Endothelial cell of umbilical vein (primary cell): ENCODE results near the gene KRTAP22-1. TPM values are rescaled to one million over a fixed set of nuclear protein-coding genes. Genes with fewer than 3 reads are reported as not detected.

Experiments used
- BruUV-seq: library from RNA; stranded (reverse); fragments of 400-500 nt; replicated peaks from 2 replicates; lab custom pipeline; 2021; lab: Mats Ljungman, UMichigan
- CTCF ChIA-PET: fragments of 300-600, 350-600 bp; sonication (Branson Sonifier 250); formaldehyde crosslinking; loops from one replicate; lab custom pipeline; 2021; ENCODE audit warnings: antibody characterized with exemption, inconsistent platforms; lab: Charles Lee
- POLR2A ChIA-PET: fragments of 300-600, 350-600 bp; sonication (Branson Sonifier 250); formaldehyde crosslinking; loops from one replicate; lab custom pipeline; 2021; ENCODE audit warnings: antibody characterized with exemption, inconsistent platforms; lab: Charles Lee
- DNase-seq: peaks from one replicate; pipeline ENCODE4 v3.0.0-alpha.2; 2011; ENCODE audit warnings: low read depth, low spot score
- FAIRE-seq: peaks from 2 replicates; lab custom pipeline; 2011; peaks lifted over from hg19 to GRCh38; lab: Jason Lieb, UNC
- H2AFZ ChIP-seq: 2 replicates; pipeline ENCODE4 v1.6.0; 2012; ENCODE audit warnings: low read depth, low read length, control low read depth, inconsistent platforms
- H3K27ac ChIP-seq: 2 replicates; pipeline ENCODE4 v1.5.1; 2011; ENCODE audit warnings: low read depth, mild to moderate bottlenecking, control low read depth, low read length, moderate library complexity; ENCODE audit not compliant: insufficient read depth
- H3K27me3 ChIP-seq, 2 experiments: 2 replicates each; pipeline versions ENCODE4 v1.6.0 to v1.6.1; 2011; ENCODE audit warnings: low read length in 2 of 2, mixed read lengths in 1 of 2; ENCODE audit not compliant: control insufficient read depth in 2 of 2, insufficient read depth in 2 of 2
- H3K36me3 ChIP-seq, 2 experiments: 2 replicates in 1 of 2; 3 replicates in 1 of 2; pipeline ENCODE4 v1.5.1; 2011; ENCODE audit warnings: low read length in 2 of 2, mild to moderate bottlenecking in 1 of 2, moderate library complexity in 1 of 2; ENCODE audit not compliant: control insufficient read depth in 2 of 2, insufficient read depth in 2 of 2; ENCODE audit errors: extremely low read depth in 1 of 2
- H3K4me1 ChIP-seq: 3 replicates; pipeline ENCODE4 v1.5.1; 2011; ENCODE audit warnings: mild to moderate bottlenecking, low read length; ENCODE audit not compliant: control insufficient read depth, insufficient read depth; ENCODE audit errors: extremely low read depth
- H3K4me2 ChIP-seq: 2 replicates; pipeline ENCODE4 v1.6.1; 2011; ENCODE audit warnings: low read length, control low read depth, mixed read lengths; ENCODE audit not compliant: insufficient read depth
- H3K4me3 ChIP-seq, 3 experiments: fragments of 200-600 bp in 1 of 3; sonication (generic), shearing (Covaris generic) in 1 of 3; replicated peaks in 1 of 3; 2 replicates each; pipeline ENCODE4 v1.5.1; 2011 to 2016; ENCODE audit warnings: control low read depth in 3 of 3, low read length in 3 of 3, mild to moderate bottlenecking in 2 of 3, inconsistent platforms in 1 of 3, low read depth in 1 of 3, moderate library complexity in 1 of 3; ENCODE audit not compliant: insufficient read depth in 1 of 3
- H3K79me2 ChIP-seq: 2 replicates; pipeline ENCODE4 v1.6.0; 2012; ENCODE audit warnings: low read length, inconsistent platforms; ENCODE audit not compliant: control insufficient read depth, insufficient read depth
- H3K9ac ChIP-seq: replicated peaks from 2 replicates; pipeline ENCODE3; 2011; ENCODE audit warnings: low read length, control low read depth; ENCODE audit not compliant: insufficient read depth; ENCODE audit errors: extremely low read depth
- H3K9me1 ChIP-seq: replicated peaks from 3 replicates; pipeline ENCODE4 v1.6.0; 2011; ENCODE audit warnings: mild to moderate bottlenecking, low read length; ENCODE audit not compliant: control insufficient read depth, insufficient read depth; ENCODE audit errors: extremely low read depth
- H3K9me3 ChIP-seq: replicated peaks from 2 replicates; pipeline ENCODE4 v1.5.1; 2012; ENCODE audit warnings: low read length, inconsistent platforms; ENCODE audit not compliant: control insufficient read depth, insufficient read depth
- H4K20me1 ChIP-seq: replicated peaks from 2 replicates; pipeline ENCODE3; 2011; ENCODE audit warnings: mild to moderate bottlenecking, low read length; ENCODE audit not compliant: control insufficient read depth, insufficient read depth; ENCODE audit errors: extremely low read depth
- CTCF ChIP-seq, 2 donors: IDR thresholded peaks; 1 replicate in 1 of 2; 2 replicates in 1 of 2; pipeline ENCODE4 v1.5.1; 2011; ENCODE audit warnings: low read length in 2 of 2, mild to moderate bottlenecking in 2 of 2, moderate library complexity in 2 of 2, control low read depth in 1 of 2, inconsistent platforms in 1 of 2, low read depth in 1 of 2; ENCODE audit not compliant: insufficient read depth in 1 of 2; ENCODE audit errors: extremely low read depth in 1 of 2
- EZH2 ChIP-seq: IDR thresholded peaks from 2 replicates; pipeline ENCODE4 v1.6.1; 2012; ENCODE audit warnings: borderline replicate concordance, low read depth, mild to moderate bottlenecking, moderate library complexity, low read length, inconsistent platforms; ENCODE audit not compliant: severe bottlenecking
- FOS ChIP-seq: IDR thresholded peaks from 2 replicates; pipeline ENCODE4 v1.6.1; 2011; ENCODE audit warnings: mild to moderate bottlenecking, low read length, moderate library complexity, borderline replicate concordance; ENCODE audit not compliant: insufficient read depth
- GATA2 ChIP-seq: IDR thresholded peaks from 2 replicates; pipeline ENCODE4 v1.7.0; 2011; ENCODE audit warnings: low read depth, mild to moderate bottlenecking, moderate library complexity, mixed read lengths, low read length; ENCODE audit not compliant: insufficient read length, insufficient read depth
- JUN ChIP-seq: IDR thresholded peaks from 2 replicates; pipeline ENCODE4 v1.6.1; 2011; ENCODE audit warnings: borderline replicate concordance, low read depth; ENCODE audit not compliant: insufficient read length, insufficient read depth
- MAX ChIP-seq: IDR thresholded peaks from 2 replicates; pipeline ENCODE4 v1.6.1; 2011; ENCODE audit not compliant: insufficient read depth, insufficient read length
- MYC ChIP-seq: IDR thresholded peaks from one replicate; pipeline ENCODE4 v1.6.1; 2011; ENCODE audit warnings: mild to moderate bottlenecking, low read depth, low read length
- POLR2A ChIP-seq: IDR thresholded peaks from 2 replicates; pipeline ENCODE4 v1.6.1; 2012; ENCODE audit warnings: low read depth, mild to moderate bottlenecking, control low read depth, low read length
- POLR2AphosphoS5 ChIP-seq: IDR thresholded peaks from 2 replicates; pipeline ENCODE4 v1.6.1; 2012; ENCODE audit warnings: low read depth, mild to moderate bottlenecking, control low read depth, low read length, moderate library complexity; ENCODE audit not compliant: insufficient read depth
- dilution Hi-C: fragments of 300-500 bp; cut with MboI; formaldehyde crosslinking; loops from one replicate; pipeline ENCODE4 v1.15.0; 2019; ENCODE audit warnings: low sequenced_read_pairs; ENCODE audit not compliant: extremely low pct_ligation_motif_present
- intact Hi-C: fragments of 100-400 bp; cut with micrococcal nuclease; formaldehyde crosslinking; loops from one replicate; pipeline ENCODE4 v1.10.0; 2022
- polyA plus RNA-seq, 4 experiments: library from polyadenylated mRNA; depleted of rRNA in 3 of 4; stranded (reverse) in 3 of 4; unstranded in 1 of 4; fragments of >200 nt; gene quantifications; 2 replicates each; pipeline versions ENCODE4 v1.2.1 to v1.2.3, GENCODE V29; 2011 to 2012; ENCODE audit warnings: missing spikeins in 1 of 4
- total RNA-seq: library from RNA; stranded (reverse); gene quantifications from 2 replicates; pipeline ENCODE4 v1.2.3, GENCODE V29; 2021

KRTAP22-1 gene
- total and polyA plus RNA-seq, 2 donors (not counting 3 experiments of a cell fraction or from before 2014, with no cell fraction given): not detected

GRCh38 chr21:30561264-30561895, 39.5 kb upstream of the KRTAP22-1 start, which contains the start of gene KRTAP19-7:
KRTAP19-7 (minus strand) TSS chr21:30561314; CDS start chr21:30561289, 25 bp downstream.
- no peak within 1 kb of the TSS for H3K4me2 ChIP-seq
- BruUV-seq: no TSS peak
- no peak within 1 kb of the TSS for H3K27ac ChIP-seq
- H3K27me3 ChIP-seq: no peaks in the 10 kb centered on the region
- H3K9me3 ChIP-seq: peaks cover 4% of the 10 kb centered on the region
- no peaks in the 10 kb centered on the region for H4K20me1 ChIP-seq
- H3K4me1 ChIP-seq: no peaks in the 10 kb centered on the region
- H3K4me3 ChIP-seq: no peak within 1 kb of the TSS
- FAIRE-seq (no peak), DNase-seq (no peak)
- H3K9ac ChIP-seq: no peak within 1 kb of the TSS
- H3K9me1 ChIP-seq: no peaks in the 10 kb centered on the region
- POLR2A ChIA-PET: no interaction called here
- H2AFZ ChIP-seq: no peak within 1 kb of the TSS
- TF ChIP-seq MYC: no peak
- TF ChIP-seq FOS: no peak
- no peak for TF ChIP-seq MAX
- TF ChIP-seq EZH2: no peak
- no peak for TF ChIP-seq POLR2A
- TF ChIP-seq CTCF (IDR thresholded peaks at IDR 0.05; ENCODE audit: extremely low read depth in 1 of 2, insufficient read depth in 1 of 2, low read depth in 1 of 2, low read length in 2 of 2): no peak
- no peak for TF ChIP-seq GATA2
- TF ChIP-seq POLR2AphosphoS5: no peak
- no peak for TF ChIP-seq JUN
- dilution Hi-C loops: no loop called here
- intact Hi-C loops: no loop called here
- no peaks in the 10 kb centered on the region for H3K79me2 ChIP-seq
- H3K36me3 ChIP-seq: no peaks in the 10 kb centered on the region
- CTCF ChIA-PET: no interaction called here
